ENCODE measurements around the gene TMEM217.
A peak's percentile ranks its signal among the peaks of the same experiment; 100 is the strongest.

The TMEM217 gene

GRCh38 chr6:37280162-37280887 lies 22.4 kb upstream of the TMEM217 start:
- DNase-seq (ENCODE audit: low read depth), result no peak

GRCh38 chr6:37279366-37280134 lies 21.6 kb upstream of the TMEM217 start:
- DNase-seq (ENCODE audit: low read depth), result peak; percentile 61

GRCh38 chr6:37277001-37277409 lies 19.1 kb upstream of the TMEM217 start:
- no peak for DNase-seq (ENCODE audit: low read depth)

GRCh38 chr6:37275350-37275749 lies 17.4 kb upstream of the TMEM217 start:
- no peak for DNase-seq (ENCODE audit: low read depth)

GRCh38 chr6:37273690-37274089 lies 15.7 kb upstream of the TMEM217 start:
- no peak for DNase-seq (ENCODE audit: low read depth)

- no peak for DNase-seq (ENCODE audit: low read depth)
These were observed 15.1 kb upstream of the TMEM217 start for GRCh38 chr6:37272834-37273566.

GRCh38 chr6:37269105-37269504 lies 11.2 kb upstream of the TMEM217 start:
- DNase-seq (ENCODE audit: low read depth), result no peak

GRCh38 chr6:37265860-37266259 lies 7.9 kb upstream of the TMEM217 start:
- DNase-seq (ENCODE audit: low read depth), result no peak

- no peak for DNase-seq (ENCODE audit: low read depth)
These were observed 7.1 kb upstream of the TMEM217 start for GRCh38 chr6:37265001-37265400.

GRCh38 chr6:37262446-37263026 lies 4.6 kb upstream of the TMEM217 start:
- DNase-seq (ENCODE audit: low read depth), result no peak

GRCh38 chr6:37261198-37261597 lies 3.3 kb upstream of the TMEM217 start:
- no peak for DNase-seq (ENCODE audit: low read depth)

GRCh38 chr6:37260444-37260843 lies 2.5 kb upstream of the TMEM217 start:
- no peak for DNase-seq (ENCODE audit: low read depth)

- DNase-seq (ENCODE audit: low read depth), result no peak
These were observed 2.1 kb upstream of the TMEM217 start for GRCh38 chr6:37260040-37260439.

- DNase-seq (ENCODE audit: low read depth), result no peak
These were observed 1.2 kb upstream of the TMEM217 start for GRCh38 chr6:37259191-37259590.

GRCh38 chr6:37258405-37259105 lies 611 bp upstream of the TMEM217 start:
- DNase-seq (ENCODE audit: low read depth), result no peak

GRCh38 chr6:37257320-37257633 lies 667 bp downstream of the TMEM217 start:
- DNase-seq (ENCODE audit: low read depth), result no peak

GRCh38 chr6:37256692-37257319 lies 1.1 kb downstream of the TMEM217 start:
- DNase-seq (ENCODE audit: low read depth), result no peak

GRCh38 chr6:37254881-37255280 lies 3.1 kb downstream of the TMEM217 start:
- no peak for DNase-seq (ENCODE audit: low read depth)

- DNase-seq (ENCODE audit: low read depth), result no peak
These were observed 4.4 kb downstream of the TMEM217 start for GRCh38 chr6:37253486-37254007.

- no peak for DNase-seq (ENCODE audit: low read depth)
These were observed 6.6 kb downstream of the TMEM217 start for GRCh38 chr6:37251211-37251780.
